GM23338 (cell line): ENCODE measurements around the gene CYSRT1.

Experiments used
- CTCF ChIP-seq, 2 experiments: fragments of 200-600 bp in 1 of 2; sonication (generic) in 1 of 2; conservative IDR thresholded peaks; 2 replicates each; pipeline versions ENCODE4 v1.5.1 to v1.6.1; 2016 to 2017; ENCODE audit warnings: antibody characterized with exemption in 2 of 2, low read depth in 2 of 2, mild to moderate bottlenecking in 2 of 2, moderate library complexity in 1 of 2
- EZH2 ChIP-seq: fragments of 200-600 bp; sonication (generic); IDR thresholded peaks from one replicate; pipeline ENCODE4 v1.8.0; 2017; ENCODE audit warnings: antibody characterized with exemption, mild to moderate bottlenecking, low read depth; ENCODE audit not compliant: unreplicated experiment
- EZH2phosphoT487 ChIP-seq: fragments of 200-600 bp; sonication (generic); IDR thresholded peaks from one replicate; pipeline ENCODE4 v1.8.1; 2018; ENCODE audit warnings: antibody characterized with exemption; ENCODE audit not compliant: unreplicated experiment
- JUNB ChIP-seq: IDR thresholded peaks from one replicate; pipeline ENCODE4 v1.6.1; 2016; ENCODE audit warnings: antibody characterized with exemption; ENCODE audit not compliant: unreplicated experiment
- NANOG ChIP-seq: IDR thresholded peaks from 2 replicates; pipeline ENCODE4 v1.6.1; 2016; ENCODE audit warnings: antibody characterized with exemption, borderline replicate concordance
- POLR2AphosphoS5 ChIP-seq: IDR thresholded peaks from 2 replicates; pipeline ENCODE4 v1.6.1; 2016; ENCODE audit warnings: antibody characterized with exemption, low read depth
- STAT1 ChIP-seq: IDR thresholded peaks from one replicate; pipeline ENCODE4 v1.6.1; 2016; ENCODE audit warnings: antibody characterized with exemption; ENCODE audit not compliant: unreplicated experiment
- ZNF114 ChIP-seq: fragments of 250-450 bp; sonication (Bioruptor Pico); IDR thresholded peaks from 2 replicates; pipeline ENCODE4 v1.5.0; 2020; ENCODE audit warnings: mild to moderate bottlenecking, moderate library complexity
- ZNF331 ChIP-seq: fragments of 250-450 bp; sonication (Bioruptor Pico); IDR thresholded peaks from 2 replicates; pipeline ENCODE4 v1.5.0; 2020; ENCODE audit warnings: low read depth, mild to moderate bottlenecking, moderate library complexity
- TF ChIP-seq, protein P1 (sequence below): IDR thresholded peaks from one replicate; pipeline ENCODE4 v1.6.1; 2018; ENCODE audit warnings: antibody characterized with exemption; ENCODE audit not compliant: unreplicated experiment
- TF ChIP-seq, protein P2 (sequence below): IDR thresholded peaks from 2 replicates; pipeline ENCODE4 v1.6.1; 2016; ENCODE audit warnings: antibody characterized with exemption

DNA sequence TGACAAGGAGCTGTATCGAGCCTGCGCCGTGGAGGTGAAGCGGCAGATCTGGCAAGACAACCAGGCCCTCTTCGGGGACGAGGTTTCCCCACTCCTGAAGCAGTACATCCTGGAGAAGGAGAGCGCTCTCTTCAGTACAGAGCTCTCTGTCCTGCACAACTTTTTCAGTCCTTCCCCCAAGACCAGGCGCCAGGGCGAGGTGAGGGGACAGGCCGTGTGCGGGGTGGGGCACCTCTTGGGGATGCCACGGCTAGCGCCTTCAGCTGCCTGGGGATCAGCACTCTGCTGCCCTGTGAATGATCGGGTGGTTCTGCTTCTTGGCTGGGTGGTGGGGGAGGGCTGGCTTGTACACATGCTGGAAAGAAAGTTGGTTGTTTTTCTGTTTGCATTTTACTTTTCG is 31.9 kb downstream of the CYSRT1 start:
- TF ChIP-seq CTCF (conservative IDR thresholded peaks at IDR 0.05; ENCODE audit: low read depth in 2 of 2): no peak
- no peak for TF ChIP-seq POLR2AphosphoS5
- TF ChIP-seq EZH2: no peak
- TF ChIP-seq, protein P1, sequence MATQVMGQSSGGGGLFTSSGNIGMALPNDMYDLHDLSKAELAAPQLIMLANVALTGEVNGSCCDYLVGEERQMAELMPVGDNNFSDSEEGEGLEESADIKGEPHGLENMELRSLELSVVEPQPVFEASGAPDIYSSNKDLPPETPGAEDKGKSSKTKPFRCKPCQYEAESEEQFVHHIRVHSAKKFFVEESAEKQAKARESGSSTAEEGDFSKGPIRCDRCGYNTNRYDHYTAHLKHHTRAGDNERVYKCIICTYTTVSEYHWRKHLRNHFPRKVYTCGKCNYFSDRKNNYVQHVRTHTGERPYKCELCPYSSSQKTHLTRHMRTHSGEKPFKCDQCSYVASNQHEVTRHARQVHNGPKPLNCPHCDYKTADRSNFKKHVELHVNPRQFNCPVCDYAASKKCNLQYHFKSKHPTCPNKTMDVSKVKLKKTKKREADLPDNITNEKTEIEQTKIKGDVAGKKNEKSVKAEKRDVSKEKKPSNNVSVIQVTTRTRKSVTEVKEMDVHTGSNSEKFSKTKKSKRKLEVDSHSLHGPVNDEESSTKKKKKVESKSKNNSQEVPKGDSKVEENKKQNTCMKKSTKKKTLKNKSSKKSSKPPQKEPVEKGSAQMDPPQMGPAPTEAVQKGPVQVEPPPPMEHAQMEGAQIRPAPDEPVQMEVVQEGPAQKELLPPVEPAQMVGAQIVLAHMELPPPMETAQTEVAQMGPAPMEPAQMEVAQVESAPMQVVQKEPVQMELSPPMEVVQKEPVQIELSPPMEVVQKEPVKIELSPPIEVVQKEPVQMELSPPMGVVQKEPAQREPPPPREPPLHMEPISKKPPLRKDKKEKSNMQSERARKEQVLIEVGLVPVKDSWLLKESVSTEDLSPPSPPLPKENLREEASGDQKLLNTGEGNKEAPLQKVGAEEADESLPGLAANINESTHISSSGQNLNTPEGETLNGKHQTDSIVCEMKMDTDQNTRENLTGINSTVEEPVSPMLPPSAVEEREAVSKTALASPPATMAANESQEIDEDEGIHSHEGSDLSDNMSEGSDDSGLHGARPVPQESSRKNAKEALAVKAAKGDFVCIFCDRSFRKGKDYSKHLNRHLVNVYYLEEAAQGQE: no peak
- TF ChIP-seq, protein P2, sequence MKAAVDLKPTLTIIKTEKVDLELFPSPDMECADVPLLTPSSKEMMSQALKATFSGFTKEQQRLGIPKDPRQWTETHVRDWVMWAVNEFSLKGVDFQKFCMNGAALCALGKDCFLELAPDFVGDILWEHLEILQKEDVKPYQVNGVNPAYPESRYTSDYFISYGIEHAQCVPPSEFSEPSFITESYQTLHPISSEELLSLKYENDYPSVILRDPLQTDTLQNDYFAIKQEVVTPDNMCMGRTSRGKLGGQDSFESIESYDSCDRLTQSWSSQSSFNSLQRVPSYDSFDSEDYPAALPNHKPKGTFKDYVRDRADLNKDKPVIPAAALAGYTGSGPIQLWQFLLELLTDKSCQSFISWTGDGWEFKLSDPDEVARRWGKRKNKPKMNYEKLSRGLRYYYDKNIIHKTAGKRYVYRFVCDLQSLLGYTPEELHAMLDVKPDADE: no peak
- no peak for TF ChIP-seq STAT1
- no peak for TF ChIP-seq EZH2phosphoT487
- no peak for TF ChIP-seq ZNF114
- TF ChIP-seq NANOG: no peak
- no peak for TF ChIP-seq JUNB
- no peak for TF ChIP-seq ZNF331 (CRISPR knock-in tag)
